GM23248 (cell line): Measurements from ENCODE around the gene TXNDC16. TPM values are rescaled to one million over a fixed set of nuclear protein-coding genes. Genes with fewer than 3 reads are reported as not detected.

Source experiments
- DNase-seq: peaks from one replicate; pipeline ENCODE4 v3.0.0-alpha.2; 2015
- H2AFZ ChIP-seq: fragments of 200-600 bp; sonication (generic); 2 replicates; pipeline ENCODE4 v1.6.1; 2016; ENCODE audit warnings: antibody characterized with exemption
- H3F3A ChIP-seq: fragments of 200-600 bp; sonication (generic); 2 replicates; pipeline ENCODE4 v1.6.1; 2016; ENCODE audit warnings: mild to moderate bottlenecking, antibody characterized with exemption, mixed run types; ENCODE audit not compliant: insufficient read depth
- H3K27ac ChIP-seq: fragments of 200-600 bp; sonication (generic); 2 replicates; pipeline ENCODE4 v1.5.1; 2016; ENCODE audit warnings: mild to moderate bottlenecking
- H3K27me3 ChIP-seq: fragments of 200-600 bp; sonication (generic); replicated peaks from 2 replicates; pipeline ENCODE4 v1.6.1; 2016; ENCODE audit warnings: mild to moderate bottlenecking; ENCODE audit not compliant: insufficient read depth
- H3K36me3 ChIP-seq: fragments of 200-600 bp; sonication (generic); 2 replicates; pipeline ENCODE4 v1.6.1; 2016; ENCODE audit warnings: low read depth, mild to moderate bottlenecking
- H3K4me1 ChIP-seq: fragments of 200-600 bp; sonication (generic); 2 replicates; pipeline ENCODE4 v1.6.1; 2016; ENCODE audit warnings: mild to moderate bottlenecking; ENCODE audit not compliant: insufficient read depth
- H3K4me2 ChIP-seq: fragments of 200-600 bp; sonication (generic); one replicate; pipeline ENCODE4 v1.6.1; 2016; ENCODE audit warnings: mild to moderate bottlenecking; ENCODE audit not compliant: unreplicated experiment
- H3K4me3 ChIP-seq: fragments of 200-600 bp; sonication (generic); 2 replicates; pipeline ENCODE4 v1.5.1; 2016; ENCODE audit warnings: mild to moderate bottlenecking
- H3K79me2 ChIP-seq: fragments of 200-600 bp; sonication (generic); 2 replicates; pipeline ENCODE4 v1.6.1; 2016; ENCODE audit warnings: mild to moderate bottlenecking; ENCODE audit not compliant: insufficient read depth
- H3K9ac ChIP-seq: fragments of 200-600 bp; sonication (generic); 2 replicates; pipeline ENCODE4 v1.6.1; 2016; ENCODE audit warnings: mild to moderate bottlenecking
- H3K9me2 ChIP-seq: fragments of 200-600 bp; sonication (generic); 2 replicates; pipeline ENCODE4 v1.6.1; 2016; ENCODE audit warnings: mixed run types, mild to moderate bottlenecking, moderate library complexity; ENCODE audit not compliant: insufficient read depth
- H3K9me3 ChIP-seq: fragments of 200-600 bp; sonication (generic); one replicate; pipeline ENCODE4 v1.6.1; 2017; ENCODE audit warnings: low read depth
- H4K20me1 ChIP-seq: fragments of 200-600 bp; sonication (generic); 2 replicates; pipeline ENCODE4 v1.6.0; 2016; ENCODE audit not compliant: insufficient read depth
- EZH2 ChIP-seq: fragments of 200-600 bp; sonication (generic); IDR thresholded peaks from 2 replicates; pipeline ENCODE4 v1.6.1; 2018; ENCODE audit warnings: antibody characterized with exemption, mild to moderate bottlenecking; ENCODE audit not compliant: insufficient read depth, poor library complexity, severe bottlenecking
- EZH2phosphoT487 ChIP-seq: fragments of 200-600 bp; sonication (generic); IDR thresholded peaks from 2 replicates; pipeline ENCODE4 v1.6.1; 2018; ENCODE audit warnings: antibody characterized with exemption, moderate library complexity, mild to moderate bottlenecking, low read depth; ENCODE audit not compliant: insufficient read depth
- WGBS, 2 experiments: methylation state at CpG; one replicate each; pipeline ENCODE4 v1.1.6; 2015 to 2017; ENCODE audit warnings: low lambda C conversion rate in 2 of 2, low coverage in 1 of 2; ENCODE audit errors: missing lambda C conversion rate in 2 of 2; 5-methylcytosine and 5-hydroxymethylcytosine counted together
- in situ Hi-C: fragments of 300-500 bp; cut with MboI; formaldehyde crosslinking; loops from 2 replicates; pipeline ENCODE4 v1.15.0; 2020
- polyA plus RNA-seq: library from polyadenylated mRNA; unstranded; fragments of >200 nt; fragmentation: Nextera tagmentation; extraction: Ambion mirVana; gene quantifications from 2 replicates; pipeline ENCODE4 v1.2.1, GENCODE V29; 2016
- total RNA-seq: library from RNA; depleted of rRNA; stranded (reverse); fragments of >200 nt; shearing (Covaris generic); gene quantifications from 2 replicates; pipeline ENCODE4 v1.2.3, GENCODE V29; 2014

TXNDC16 gene
- total and polyA plus RNA-seq, 2 experiments from 2014 or later = 2.4 to 2.5 TPM

GRCh38 chr14:52429451-52429850 is 122.9 kb downstream of the TXNDC16 start:
- in situ Hi-C loops = no loop called here
- no peaks in the 10 kb centered on the region for H3K36me3 ChIP-seq
- WGBS, 2 experiments = 94 to 95% methylated on average over 2 of the region's 2 CpGs

DNA sequence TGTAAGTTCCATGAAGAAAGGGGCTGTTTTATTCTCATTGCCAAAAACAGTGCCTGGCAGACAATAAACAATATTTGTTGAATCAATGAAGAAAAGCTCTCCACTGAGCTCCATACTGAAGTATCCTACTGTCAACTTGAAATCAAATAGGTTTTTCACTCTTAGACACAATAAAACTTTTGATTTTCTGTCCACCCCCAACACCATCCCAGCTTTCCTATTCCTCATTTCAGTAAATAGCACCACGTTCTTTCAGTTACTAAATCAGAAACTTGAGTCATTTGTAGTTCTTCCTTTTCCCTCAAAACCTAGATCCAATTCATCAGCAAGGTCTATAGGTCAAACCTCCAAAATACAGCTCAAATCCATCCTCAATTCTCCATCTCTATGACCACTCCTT is 124.8 kb downstream of the TXNDC16 start:
- Histone ChIP-seq H3K9me3 (no peaks in the 10 kb centered on the region), H3K36me3 (no peaks in the 10 kb centered on the region), H3K27me3 (no peaks in the 10 kb centered on the region), H3K79me2 (no peaks in the 10 kb centered on the region), H3K4me2 (no peak overlapping the region), H3K4me1 (no peaks in the 10 kb centered on the region), H3K4me3 (no peak overlapping the region), H3K9ac (no peak overlapping the region), H3K27ac (no peak overlapping the region), H3K9me2 (no peaks in the 10 kb centered on the region), H4K20me1 (no peaks in the 10 kb centered on the region), H2AFZ (no peak overlapping the region), H3F3A (no peaks in the 10 kb centered on the region)
- no peak for DNase-seq
- in situ Hi-C loops = no loop called here
- TF ChIP-seq EZH2 = no peak
- TF ChIP-seq EZH2phosphoT487 = no peak
- 81 to 86% methylated on average over 1 of the region's 1 CpG for WGBS, 2 experiments

More at GRCh38 chr14:52429451-52429850, 122.9 kb downstream of the TXNDC16 start:
- no peaks in the 10 kb centered on the region for H3K9me3 ChIP-seq
- no peaks in the 10 kb centered on the region for H4K20me1 ChIP-seq
- H2AFZ ChIP-seq = no peak overlapping the region
- H3K4me3 ChIP-seq = no peak overlapping the region
- H3K9me2 ChIP-seq = no peaks in the 10 kb centered on the region
- H3K4me2 ChIP-seq = no peak overlapping the region
- no peak overlapping the region for H3K9ac ChIP-seq
- no peaks in the 10 kb centered on the region for H3K4me1 ChIP-seq
- no peaks in the 10 kb centered on the region for H3F3A ChIP-seq
- no peaks in the 10 kb centered on the region for H3K79me2 ChIP-seq
- no peak overlapping the region for H3K27ac ChIP-seq
- no peak for TF ChIP-seq EZH2phosphoT487
- no peak for TF ChIP-seq EZH2
- H3K27me3 ChIP-seq = no peaks in the 10 kb centered on the region
- no peak for DNase-seq

DNA sequence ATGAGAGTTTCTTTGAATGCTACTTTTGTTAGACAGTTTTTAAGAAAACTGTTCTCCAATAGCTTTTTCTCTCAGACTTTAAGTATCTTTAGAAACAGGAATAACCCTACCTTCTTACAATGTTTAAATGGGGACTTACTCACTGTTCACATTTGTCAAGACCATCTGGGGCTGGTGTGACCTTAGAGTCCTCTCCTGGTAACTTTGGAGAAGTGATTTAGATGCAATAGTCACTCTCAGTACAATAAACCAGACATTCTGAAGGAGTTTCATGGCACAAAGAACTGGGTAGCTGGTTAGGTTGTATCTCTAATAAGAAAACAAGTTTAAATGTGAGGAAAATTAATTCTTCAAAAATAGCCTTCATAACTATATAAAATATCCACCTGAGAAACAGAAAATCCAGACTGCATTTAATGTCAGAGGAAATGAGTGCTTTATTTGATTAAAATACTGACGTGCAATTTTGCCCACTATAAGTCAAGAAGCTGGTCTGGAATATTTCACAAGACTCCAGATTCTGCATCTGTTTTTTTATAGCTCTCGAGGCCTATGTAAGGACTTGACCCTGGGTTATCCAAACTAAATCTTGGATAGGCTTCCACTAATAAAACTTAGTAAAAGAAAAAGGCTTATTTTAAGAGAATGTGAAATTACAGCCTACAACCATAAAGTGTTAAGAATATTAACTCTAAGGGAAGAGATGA is 129.5 kb downstream of the TXNDC16 start:
- Histone ChIP-seq H3K79me2 (no peaks in the 10 kb centered on the region), H3K27ac (no peak overlapping the region), H3F3A (no peaks in the 10 kb centered on the region), H3K4me3 (no peak overlapping the region), H3K9ac (no peak overlapping the region), H2AFZ (no peak overlapping the region), H3K4me2 (no peak overlapping the region), H3K27me3 (no peaks in the 10 kb centered on the region), H3K9me2 (no peaks in the 10 kb centered on the region), H3K36me3 (no peaks in the 10 kb centered on the region), H3K9me3 (no peaks in the 10 kb centered on the region), H3K4me1 (no peaks in the 10 kb centered on the region), H4K20me1 (no peaks in the 10 kb centered on the region)
- no peak for DNase-seq
- in situ Hi-C loops = no loop called here
- WGBS, 2 experiments = 62 to 74% methylated on average over 2 of the region's 2 CpGs
- TF ChIP-seq EZH2phosphoT487 = no peak
- TF ChIP-seq EZH2 = no peak

DNA sequence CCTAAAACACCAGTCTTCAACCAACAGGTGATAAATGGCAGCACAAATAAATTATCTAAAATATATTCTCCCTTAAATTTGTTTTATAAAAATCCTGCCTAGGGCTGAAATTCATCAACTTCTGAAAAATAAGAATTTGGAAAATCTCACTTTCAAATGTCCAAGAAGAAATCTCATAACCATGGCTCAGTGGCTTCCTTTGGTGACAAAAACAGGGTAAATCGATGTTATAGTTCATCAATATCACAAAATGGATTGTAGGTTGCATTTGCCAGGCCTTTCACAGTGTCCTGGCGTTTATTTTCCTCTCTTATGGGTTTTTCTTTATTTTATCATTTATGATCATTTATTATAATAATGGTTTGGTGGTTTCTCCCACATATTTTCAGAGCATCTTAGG is 135.2 kb downstream of the TXNDC16 start:
- no peak overlapping the region for H3K4me3 ChIP-seq
- in situ Hi-C loops = no loop called here

More for the DNA sequence above, 135.2 kb downstream of the TXNDC16 start:
- Histone ChIP-seq H3K36me3 (no peaks in the 10 kb centered on the region), H3K9ac (no peak overlapping the region), H3F3A (0 out of 2 replicates have a peak, but pooled peaks cover 4% of the 10 kb centered on the region), H3K4me2 (no peak overlapping the region), H3K79me2 (no peaks in the 10 kb centered on the region), H4K20me1 (no peaks in the 10 kb centered on the region), H3K27me3 (no peaks in the 10 kb centered on the region), H3K9me2 (no peaks in the 10 kb centered on the region), H3K9me3 (no peaks in the 10 kb centered on the region), H2AFZ (no peak overlapping the region), H3K27ac (no peak overlapping the region), H3K4me1 (peaks cover 12% of the 10 kb centered on the region; the same call in 1 of the 2 replicates)
- no peak for DNase-seq
- TF ChIP-seq EZH2phosphoT487 = no peak
- TF ChIP-seq EZH2 = no peak
- WGBS, 2 experiments = 39 to 53% methylated on average over 2 of the region's 2 CpGs
